ENCODE measurements around the gene RBM4B. TPM values are rescaled to one million over a fixed set of nuclear protein-coding genes. Genes with fewer than 3 reads are reported as not detected.

RBM4B gene
- total and polyA plus RNA-seq, 2 of the 13 experiments (the other 11 are each of a cell fraction or from before 2014, with no cell fraction given): 25.8 to 32.4 TPM

GRCh38 chr11:66708701-66709100 lies 31.0 kb upstream of the RBM4B start:
- Histone ChIP-seq H3K36me3 (replicated peaks in 1 of 2; ENCODE audit: control insufficient read depth in 1 of 2, insufficient read depth in 2 of 2, low read length in 2 of 2) (no peaks in the 10 kb centered on the region), H4K20me1 (ENCODE audit: insufficient read depth, low read length) (no peaks in the 10 kb centered on the region), H3K4me1 (ENCODE audit: insufficient read depth, low read length) (no peaks in the 10 kb centered on the region), H3K27me3 (ENCODE audit: control insufficient read depth in 1 of 2, insufficient read depth in 2 of 2, low read length in 2 of 2) (no peaks in the 10 kb centered on the region), H3K9me3 (ENCODE audit: low read length) (no peaks in the 10 kb centered on the region), H3K4me3 (replicated peaks in 1 of 3; ENCODE audit: insufficient read depth in 1 of 3, low read depth in 2 of 3, low read length in 3 of 3) (no peak overlapping the region), H3K4me2 (ENCODE audit: low read depth, low read length) (no peak overlapping the region), H3K27ac (ENCODE audit: extremely low read length, insufficient read depth, low read length) (no peak overlapping the region), H3K79me2 (ENCODE audit: insufficient read depth, low read length) (no peaks in the 10 kb centered on the region), H2AFZ (ENCODE audit: low read length) (no peak overlapping the region), H3K9ac (ENCODE audit: insufficient read depth, low read depth, low read length) (no peak overlapping the region)
- no peak for FAIRE-seq
- BruUV-seq (replicated peaks): no TSS peak
- WGBS (ENCODE audit: low lambda C conversion rate): 87% methylated on average over 8 of the region's 14 CpGs
- ChIA-PET POLR2A (no interaction called here), CTCF (ENCODE audit: low intra/inter-chr PET ratio, low total read pairs) (no interaction called here)
- in situ Hi-C loops (cut with HindIII; ENCODE audit: extremely low pct_ligation_motif_present, low pct_unique_long_range_greater_than_20kb): no loop called here
- TF ChIP-seq SSRP1 (CRISPR knock-in tag; IDR thresholded peaks at IDR 0.05): no peak
- no peak for TF ChIP-seq ZNF569 (CRISPR knock-in tag; IDR thresholded peaks at IDR 0.05; ENCODE audit: borderline replicate concordance)
- DNase-seq (ENCODE audit: low spot score): no peak
- ATAC-seq: no peak
- intact Hi-C loops (cut with micrococcal nuclease; ENCODE audit: unreplicated experiment): no loop called here

GRCh38 chr11:66708094-66708493 lies 30.4 kb upstream of the RBM4B start:
- WGBS (ENCODE audit: low lambda C conversion rate): 93% methylated on average over 20 of the region's 20 CpGs
- Histone ChIP-seq H3K4me3 (replicated peaks in 1 of 3; ENCODE audit: insufficient read depth in 1 of 3, low read depth in 2 of 3, low read length in 3 of 3) (no peak overlapping the region), H3K27me3 (ENCODE audit: control insufficient read depth in 1 of 2, insufficient read depth in 2 of 2, low read length in 2 of 2) (no peaks in the 10 kb centered on the region), H3K79me2 (ENCODE audit: insufficient read depth, low read length) (no peaks in the 10 kb centered on the region), H3K4me2 (ENCODE audit: low read depth, low read length) (no peak overlapping the region), H3K9ac (ENCODE audit: insufficient read depth, low read depth, low read length) (no peak overlapping the region), H3K27ac (ENCODE audit: extremely low read length, insufficient read depth, low read length) (no peak overlapping the region), H3K9me3 (ENCODE audit: low read length) (no peaks in the 10 kb centered on the region), H3K4me1 (ENCODE audit: insufficient read depth, low read length) (no peaks in the 10 kb centered on the region), H3K36me3 (replicated peaks in 1 of 2; ENCODE audit: control insufficient read depth in 1 of 2, insufficient read depth in 2 of 2, low read length in 2 of 2) (no peaks in the 10 kb centered on the region), H2AFZ (ENCODE audit: low read length) (no peak overlapping the region), H4K20me1 (ENCODE audit: insufficient read depth, low read length) (no peaks in the 10 kb centered on the region)
- ChIA-PET CTCF (ENCODE audit: low intra/inter-chr PET ratio, low total read pairs) (no interaction called here), POLR2A (no interaction called here)
- intact Hi-C loops (cut with micrococcal nuclease; ENCODE audit: unreplicated experiment) (no loop called here), in situ Hi-C loops (cut with HindIII; ENCODE audit: extremely low pct_ligation_motif_present, low pct_unique_long_range_greater_than_20kb) (no loop called here)
- DNase-seq (ENCODE audit: low spot score) (no peak), FAIRE-seq (no peak), ATAC-seq (no peak)
- TF ChIP-seq PAF1 (CRISPR knock-in tag; IDR thresholded peaks at IDR 0.05): no peak
- no TSS peak for BruUV-seq (replicated peaks)

GRCh38 chr11:66707486-66707885 lies 29.8 kb upstream of the RBM4B start:
- H3K4me2 ChIP-seq (ENCODE audit: low read depth, low read length): no peak overlapping the region
- in situ Hi-C loops (cut with HindIII; ENCODE audit: extremely low pct_ligation_motif_present, low pct_unique_long_range_greater_than_20kb): no loop called here
- intact Hi-C loops (cut with micrococcal nuclease; ENCODE audit: unreplicated experiment): no loop called here
- H3K36me3 ChIP-seq (replicated peaks in 1 of 2; ENCODE audit: control insufficient read depth in 1 of 2, insufficient read depth in 2 of 2, low read length in 2 of 2): no peaks in the 10 kb centered on the region
- DNase-seq (ENCODE audit: low spot score) (no peak), ATAC-seq (no peak), FAIRE-seq (no peak)
- H3K9me3 ChIP-seq (ENCODE audit: low read length): no peaks in the 10 kb centered on the region
- no peak overlapping the region for H2AFZ ChIP-seq (ENCODE audit: low read length)
- 96% methylated on average over 20 of the region's 26 CpGs for WGBS (ENCODE audit: low lambda C conversion rate)
- H3K27ac ChIP-seq (ENCODE audit: extremely low read length, insufficient read depth, low read length): no peak overlapping the region
- BruUV-seq (replicated peaks): no TSS peak
- ChIA-PET CTCF (ENCODE audit: low intra/inter-chr PET ratio, low total read pairs) (no interaction called here), POLR2A (no interaction called here)
- no peak overlapping the region for H3K4me3 ChIP-seq (replicated peaks in 1 of 3; ENCODE audit: insufficient read depth in 1 of 3, low read depth in 2 of 3, low read length in 3 of 3)
- no peaks in the 10 kb centered on the region for H3K4me1 ChIP-seq (ENCODE audit: insufficient read depth, low read length)
- H3K27me3 ChIP-seq (ENCODE audit: control insufficient read depth in 1 of 2, insufficient read depth in 2 of 2, low read length in 2 of 2): no peaks in the 10 kb centered on the region
- no peak overlapping the region for H3K9ac ChIP-seq (ENCODE audit: insufficient read depth, low read depth, low read length)
- H3K79me2 ChIP-seq (ENCODE audit: insufficient read depth, low read length): no peaks in the 10 kb centered on the region
- no peaks in the 10 kb centered on the region for H4K20me1 ChIP-seq (ENCODE audit: insufficient read depth, low read length)
- TF ChIP-seq ATF3 (CRISPR knock-in tag; IDR thresholded peaks at IDR 0.05) (no peak), FOXC1 (CRISPR knock-in tag; IDR thresholded peaks at IDR 0.05; ENCODE audit: borderline replicate concordance) (no peak), ZFP91 (CRISPR knock-in tag; IDR thresholded peaks at IDR 0.05; ENCODE audit: borderline replicate concordance) (no peak), CAMTA2 (CRISPR knock-in tag; IDR thresholded peaks at IDR 0.05; ENCODE audit: borderline replicate concordance) (no peak), KMT2A (CRISPR knock-in tag; IDR thresholded peaks at IDR 0.05) (no peak), ZBTB39 (CRISPR knock-in tag; IDR thresholded peaks at IDR 0.05) (no peak)

Data from HepG2 (cell line).